GM23338 (cell line): ENCODE measurements around the gene ZNF609. TPM values are rescaled to one million over a fixed set of nuclear protein-coding genes. Genes with fewer than 3 reads are reported as not detected.
A peak's percentile ranks its signal among the peaks of the same experiment; 100 is the strongest.

Experiments used
- ATAC-seq: fragments of 200-7000 bp; cut with Tn5 transposase; 3 replicates; pipeline ENCODE4 v1.9.1; 2020
- DNase-seq: peaks from one replicate; pipeline ENCODE4 v3.0.0-alpha.2; 2015; ENCODE audit warnings: low spot score
- H2AFZ ChIP-seq: fragments of 200-600 bp; sonication (generic); 2 replicates; pipeline ENCODE4 v1.8.0; 2016; ENCODE audit warnings: antibody characterized with exemption, mild to moderate bottlenecking, moderate library complexity
- H3F3A ChIP-seq: fragments of 200-600 bp; sonication (generic); replicated peaks from 2 replicates; pipeline ENCODE4 v1.8.0; 2017; ENCODE audit warnings: antibody characterized with exemption, mixed run types, low read depth
- H3K27ac ChIP-seq: fragments of 200-600 bp; sonication (generic); 2 replicates; pipeline ENCODE4 v1.6.1; 2016; ENCODE audit warnings: low read depth
- H3K27me3 ChIP-seq: fragments of 200-600 bp; sonication (generic); 2 replicates; pipeline ENCODE4 v1.8.0; 2016; ENCODE audit warnings: mild to moderate bottlenecking, mixed run types, moderate library complexity; ENCODE audit not compliant: insufficient read depth
- H3K36me3 ChIP-seq: fragments of 200-600 bp; sonication (generic); 2 replicates; pipeline ENCODE4 v1.8.0; 2016; ENCODE audit warnings: mild to moderate bottlenecking; ENCODE audit not compliant: insufficient read depth
- H3K4me1 ChIP-seq: fragments of 200-600 bp; sonication (generic); 2 replicates; pipeline ENCODE4 v1.8.0; 2016; ENCODE audit warnings: mild to moderate bottlenecking, moderate library complexity; ENCODE audit not compliant: insufficient read depth
- H3K4me2 ChIP-seq: fragments of 200-600 bp; sonication (generic); 2 replicates; pipeline ENCODE4 v1.7.1; 2017; ENCODE audit warnings: mixed run types
- H3K4me3 ChIP-seq: fragments of 200-600 bp; sonication (generic); 2 replicates; pipeline ENCODE4 v1.6.1; 2016; ENCODE audit warnings: mixed run types
- H3K79me2 ChIP-seq: fragments of 200-600 bp; sonication (generic); replicated peaks from 2 replicates; pipeline ENCODE4 v1.8.0; 2017; ENCODE audit warnings: mild to moderate bottlenecking; ENCODE audit not compliant: insufficient read depth
- H3K9me2 ChIP-seq: fragments of 200-600 bp; sonication (generic); 2 replicates; pipeline ENCODE4 v1.8.0; 2017; ENCODE audit not compliant: insufficient read depth
- H4K20me1 ChIP-seq: fragments of 200-600 bp; sonication (generic); replicated peaks from 2 replicates; pipeline ENCODE4 v1.8.0; 2017; ENCODE audit warnings: mild to moderate bottlenecking; ENCODE audit not compliant: insufficient read depth
- H3K27ac Mint-ChIP-seq: 2 replicates; pipeline ENCODE4 v1.8.0; 2020; ENCODE audit warnings: inconsistent platforms, mild to moderate bottlenecking, moderate library complexity, mixed read lengths
- H3K27me3 Mint-ChIP-seq: 3 replicates; pipeline ENCODE4 v1.8.0; 2022; ENCODE audit warnings: low read depth, mild to moderate bottlenecking, moderate library complexity, mixed read lengths, inconsistent platforms; ENCODE audit not compliant: insufficient read depth, poor library complexity
- H3K36me3 Mint-ChIP-seq: 3 replicates; pipeline ENCODE4 v1.8.0; 2021; ENCODE audit warnings: low read depth, mild to moderate bottlenecking, inconsistent platforms, moderate library complexity, mixed read lengths
- H3K4me1 Mint-ChIP-seq: 3 replicates; pipeline ENCODE4 v1.8.0; 2020; ENCODE audit warnings: mild to moderate bottlenecking, inconsistent platforms, mixed read lengths
- H3K4me3 Mint-ChIP-seq: 3 replicates; pipeline ENCODE4 v1.8.0; 2021; ENCODE audit warnings: moderate library complexity, mild to moderate bottlenecking, inconsistent platforms, mixed read lengths
- H3K9me3 Mint-ChIP-seq: 3 replicates; pipeline ENCODE4 v1.8.0; 2020; ENCODE audit warnings: moderate library complexity, mild to moderate bottlenecking, inconsistent platforms, mixed read lengths
- CREB1 ChIP-seq: fragments of 250-450 bp; sonication (Bioruptor Pico); IDR thresholded peaks from 2 replicates; pipeline ENCODE4 v1.5.0; 2020; ENCODE audit warnings: low read depth, mild to moderate bottlenecking, moderate library complexity
- ETS1 ChIP-seq: IDR thresholded peaks from 2 replicates; pipeline ENCODE4 v1.6.1; 2016; ENCODE audit warnings: antibody characterized with exemption
- JUNB ChIP-seq: IDR thresholded peaks from one replicate; pipeline ENCODE4 v1.6.1; 2016; ENCODE audit warnings: antibody characterized with exemption; ENCODE audit not compliant: unreplicated experiment
- NANOG ChIP-seq: IDR thresholded peaks from 2 replicates; pipeline ENCODE4 v1.6.1; 2016; ENCODE audit warnings: antibody characterized with exemption, borderline replicate concordance
- POLR2AphosphoS5 ChIP-seq: IDR thresholded peaks from 2 replicates; pipeline ENCODE4 v1.6.1; 2016; ENCODE audit warnings: antibody characterized with exemption, low read depth
- polyA plus RNA-seq: library from polyadenylated mRNA; unstranded; fragments of >200 nt; fragmentation: Nextera tagmentation; extraction: Ambion mirVana; gene quantifications from 2 replicates; pipeline ENCODE4 v1.2.1, GENCODE V29; 2016
- total RNA-seq: library from RNA; depleted of rRNA; stranded (reverse); fragments of >200 nt; shearing (Covaris generic); gene quantifications from 2 replicates; pipeline ENCODE4 v1.2.3, GENCODE V29; 2014
- TF ChIP-seq, protein P1 (sequence below): IDR thresholded peaks from one replicate; pipeline ENCODE4 v1.6.1; 2018; ENCODE audit warnings: antibody characterized with exemption; ENCODE audit not compliant: unreplicated experiment
- TF ChIP-seq, protein P2 (sequence below), 2 experiments: fragments of 200-600 bp in 1 of 2; sonication (generic) in 1 of 2; conservative IDR thresholded peaks; 2 replicates each; pipeline versions ENCODE4 v1.5.1 to v1.6.1; 2016 to 2017; ENCODE audit warnings: antibody characterized with exemption in 2 of 2, low read depth in 2 of 2, mild to moderate bottlenecking in 2 of 2, moderate library complexity in 1 of 2

Gene ZNF609
- total and polyA plus RNA-seq, 2 experiments from 2014 or later: 26.4 to 40.2 TPM

DNA sequence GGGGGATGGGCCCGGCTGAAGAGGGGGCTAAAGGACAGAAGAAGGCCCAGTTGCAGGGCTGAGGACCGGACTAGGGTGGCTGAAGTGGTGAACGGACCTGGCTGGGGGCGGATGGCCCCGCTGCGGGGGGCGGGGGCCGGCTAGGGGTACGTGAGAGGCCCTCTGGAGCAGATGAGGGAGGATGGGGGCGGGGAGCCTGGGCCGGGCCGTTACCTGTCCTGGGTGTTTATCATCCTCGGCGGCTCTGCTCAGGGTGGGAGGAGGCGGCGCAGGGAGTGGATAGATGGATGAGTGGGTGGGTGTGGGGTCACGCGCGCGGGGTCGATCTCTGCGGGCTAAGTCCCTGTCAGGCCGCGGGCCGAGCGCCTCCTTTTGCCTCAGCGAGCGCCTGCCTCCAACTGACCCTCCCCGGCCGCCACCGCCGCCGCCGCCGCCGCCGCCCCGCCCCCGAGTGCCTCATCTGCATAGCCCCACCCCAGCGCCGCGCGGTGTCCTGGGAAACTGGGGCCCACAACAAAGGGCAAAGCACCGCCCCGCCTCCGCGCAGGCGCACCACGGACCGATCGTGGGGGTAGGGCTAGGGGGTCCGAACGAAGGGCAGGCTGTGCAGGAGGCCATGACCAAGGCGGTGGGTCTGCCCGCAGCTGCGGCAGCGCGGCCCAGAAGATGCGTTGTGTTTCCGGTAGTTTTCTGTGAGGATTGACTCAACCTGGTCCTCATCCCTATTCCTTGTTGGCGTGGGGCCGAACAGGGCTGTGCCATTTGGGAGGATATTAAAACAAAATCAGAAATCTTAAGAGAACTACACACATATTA is 242.6 kb downstream of the ZNF609 start:
- peak overlapping the region; percentile 94 for H3K4me2 ChIP-seq
- H3K4me3 Mint-ChIP-seq: peak overlapping the region; percentile 77
- ATAC-seq (peak; percentile 67), DNase-seq (peak; percentile 98)
- H4K20me1 ChIP-seq: peaks cover 13% of the 10 kb centered on the region
- H3K27ac ChIP-seq: peak overlapping the region; percentile 99
- peaks cover 20% of the 10 kb centered on the region for H3K27me3 Mint-ChIP-seq
- H3K27me3 ChIP-seq: no peaks in the 10 kb centered on the region
- H3K79me2 ChIP-seq: peaks cover 45% of the 10 kb centered on the region
- peaks cover 28% of the 10 kb centered on the region for H3K4me1 ChIP-seq
- peaks cover 57% of the 10 kb centered on the region for H3K36me3 Mint-ChIP-seq
- H3K4me1 Mint-ChIP-seq: peaks cover 39% of the 10 kb centered on the region
- H2AFZ ChIP-seq: no peak overlapping the region
- peaks cover 45% of the 10 kb centered on the region for H3F3A ChIP-seq
- H3K9me2 ChIP-seq: no peaks in the 10 kb centered on the region
- H3K9me3 Mint-ChIP-seq: no peaks in the 10 kb centered on the region
- 0 out of 2 replicates have a peak, but pooled peaks cover 4% of the 10 kb centered on the region for H3K36me3 ChIP-seq
- peak overlapping the region; percentile 74 for H3K4me3 ChIP-seq
- peak overlapping the region; percentile 100 for H3K27ac Mint-ChIP-seq
- no peak for TF ChIP-seq CREB1 (CRISPR knock-in tag)
- peak; percentile 17; the same call in 1 of the 2 replicates for TF ChIP-seq ETS1
- TF ChIP-seq NANOG: peak; percentile 23; the same call in 1 of the 2 replicates
- TF ChIP-seq, protein P1, sequence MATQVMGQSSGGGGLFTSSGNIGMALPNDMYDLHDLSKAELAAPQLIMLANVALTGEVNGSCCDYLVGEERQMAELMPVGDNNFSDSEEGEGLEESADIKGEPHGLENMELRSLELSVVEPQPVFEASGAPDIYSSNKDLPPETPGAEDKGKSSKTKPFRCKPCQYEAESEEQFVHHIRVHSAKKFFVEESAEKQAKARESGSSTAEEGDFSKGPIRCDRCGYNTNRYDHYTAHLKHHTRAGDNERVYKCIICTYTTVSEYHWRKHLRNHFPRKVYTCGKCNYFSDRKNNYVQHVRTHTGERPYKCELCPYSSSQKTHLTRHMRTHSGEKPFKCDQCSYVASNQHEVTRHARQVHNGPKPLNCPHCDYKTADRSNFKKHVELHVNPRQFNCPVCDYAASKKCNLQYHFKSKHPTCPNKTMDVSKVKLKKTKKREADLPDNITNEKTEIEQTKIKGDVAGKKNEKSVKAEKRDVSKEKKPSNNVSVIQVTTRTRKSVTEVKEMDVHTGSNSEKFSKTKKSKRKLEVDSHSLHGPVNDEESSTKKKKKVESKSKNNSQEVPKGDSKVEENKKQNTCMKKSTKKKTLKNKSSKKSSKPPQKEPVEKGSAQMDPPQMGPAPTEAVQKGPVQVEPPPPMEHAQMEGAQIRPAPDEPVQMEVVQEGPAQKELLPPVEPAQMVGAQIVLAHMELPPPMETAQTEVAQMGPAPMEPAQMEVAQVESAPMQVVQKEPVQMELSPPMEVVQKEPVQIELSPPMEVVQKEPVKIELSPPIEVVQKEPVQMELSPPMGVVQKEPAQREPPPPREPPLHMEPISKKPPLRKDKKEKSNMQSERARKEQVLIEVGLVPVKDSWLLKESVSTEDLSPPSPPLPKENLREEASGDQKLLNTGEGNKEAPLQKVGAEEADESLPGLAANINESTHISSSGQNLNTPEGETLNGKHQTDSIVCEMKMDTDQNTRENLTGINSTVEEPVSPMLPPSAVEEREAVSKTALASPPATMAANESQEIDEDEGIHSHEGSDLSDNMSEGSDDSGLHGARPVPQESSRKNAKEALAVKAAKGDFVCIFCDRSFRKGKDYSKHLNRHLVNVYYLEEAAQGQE: peak; percentile 4
- TF ChIP-seq, protein P2, sequence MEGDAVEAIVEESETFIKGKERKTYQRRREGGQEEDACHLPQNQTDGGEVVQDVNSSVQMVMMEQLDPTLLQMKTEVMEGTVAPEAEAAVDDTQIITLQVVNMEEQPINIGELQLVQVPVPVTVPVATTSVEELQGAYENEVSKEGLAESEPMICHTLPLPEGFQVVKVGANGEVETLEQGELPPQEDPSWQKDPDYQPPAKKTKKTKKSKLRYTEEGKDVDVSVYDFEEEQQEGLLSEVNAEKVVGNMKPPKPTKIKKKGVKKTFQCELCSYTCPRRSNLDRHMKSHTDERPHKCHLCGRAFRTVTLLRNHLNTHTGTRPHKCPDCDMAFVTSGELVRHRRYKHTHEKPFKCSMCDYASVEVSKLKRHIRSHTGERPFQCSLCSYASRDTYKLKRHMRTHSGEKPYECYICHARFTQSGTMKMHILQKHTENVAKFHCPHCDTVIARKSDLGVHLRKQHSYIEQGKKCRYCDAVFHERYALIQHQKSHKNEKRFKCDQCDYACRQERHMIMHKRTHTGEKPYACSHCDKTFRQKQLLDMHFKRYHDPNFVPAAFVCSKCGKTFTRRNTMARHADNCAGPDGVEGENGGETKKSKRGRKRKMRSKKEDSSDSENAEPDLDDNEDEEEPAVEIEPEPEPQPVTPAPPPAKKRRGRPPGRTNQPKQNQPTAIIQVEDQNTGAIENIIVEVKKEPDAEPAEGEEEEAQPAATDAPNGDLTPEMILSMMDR (conservative IDR thresholded peaks at IDR 0.05; ENCODE audit: low read depth in 2 of 2): 0 out of 4 replicates have a peak, but pooled peaks of 1 of the 2 experiments have one; percentile 7
- TF ChIP-seq JUNB: no peak
- TF ChIP-seq POLR2AphosphoS5: peak; percentile 93

DNA sequence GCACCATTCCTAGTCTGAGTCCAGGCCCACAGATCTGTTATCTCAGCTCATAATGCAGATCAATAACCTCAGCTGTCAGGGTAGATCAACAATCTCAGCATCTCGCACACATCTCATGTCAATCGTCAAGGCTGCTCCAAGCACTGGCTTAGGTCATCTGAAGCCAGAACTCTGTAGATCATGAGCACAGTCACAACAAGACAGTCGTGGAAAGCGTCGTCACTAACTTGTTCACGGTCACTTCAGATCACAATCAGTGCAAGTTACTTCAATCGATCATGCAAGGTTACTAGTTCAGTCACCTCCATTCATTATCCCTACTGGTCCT is 243.2 kb downstream of the ZNF609 start:
- peak overlapping the region; percentile 67 for H3K27ac Mint-ChIP-seq
- DNase-seq (no peak), ATAC-seq (no peak)
- Histone ChIP-seq H3K27ac (peak overlapping the region; percentile 83), H3K36me3 (peaks cover 7% of the 10 kb centered on the region; the same call in 1 of the 2 replicates), H3K27me3 (no peaks in the 10 kb centered on the region), H3K4me1 (peaks cover 22% of the 10 kb centered on the region), H2AFZ (no peak overlapping the region), H4K20me1 (peaks cover 10% of the 10 kb centered on the region), H3F3A (peaks cover 51% of the 10 kb centered on the region), H3K79me2 (peaks cover 39% of the 10 kb centered on the region), H3K4me3 (peak overlapping the region; percentile 74), H3K9me2 (no peaks in the 10 kb centered on the region), H3K4me2 (peak overlapping the region; percentile 68)
- peaks cover 20% of the 10 kb centered on the region for H3K27me3 Mint-ChIP-seq
- H3K4me1 Mint-ChIP-seq: peaks cover 34% of the 10 kb centered on the region
- H3K36me3 Mint-ChIP-seq: peaks cover 57% of the 10 kb centered on the region
- H3K9me3 Mint-ChIP-seq: no peaks in the 10 kb centered on the region
- H3K4me3 Mint-ChIP-seq: peak overlapping the region; percentile 77
- TF ChIP-seq ETS1: peak; percentile 9; the same call in 1 of the 2 replicates
